H1 (cell line): ENCODE results near the gene REC8. TPM values are rescaled to one million over a fixed set of nuclear protein-coding genes. Genes with fewer than 3 reads are reported as not detected.

Experiments
- CTCF ChIA-PET: fragments of 300-600 bp; sonication (Branson Sonifier 250); formaldehyde crosslinking; loops from one replicate; lab custom pipeline; 2021; ENCODE audit not compliant: partially characterized antibody; lab: Charles Lee
- POLR2A ChIA-PET: fragments of 300-600 bp; sonication (Branson Sonifier 250); formaldehyde crosslinking; loops from one replicate; lab custom pipeline; 2021; ENCODE audit warnings: inconsistent platforms; ENCODE audit not compliant: partially characterized antibody; lab: Charles Lee
- DNase-seq, 2 experiments: peaks; one replicate each; pipeline versions ENCODE4 v3.0.0 to v3.0.0-alpha.2; 2010 to 2022; ENCODE audit warnings: low spot score in 2 of 2, low read depth in 1 of 2, mixed read lengths in 1 of 2
- FAIRE-seq: peaks from 2 replicates; lab custom pipeline; 2011; peaks lifted over from hg19 to GRCh38; lab: Jason Lieb, UNC
- H2AFZ ChIP-seq: 2 replicates; pipeline ENCODE4 v1.8.1; 2012; ENCODE audit warnings: low read length, inconsistent platforms
- H2AK5ac ChIP-seq: 2 replicates; pipeline ENCODE4 v1.6.1; 2013; ENCODE audit warnings: low read depth, low read length
- H2BK120ac ChIP-seq: replicated peaks from 2 replicates; pipeline ENCODE3; 2013; ENCODE audit warnings: low read depth, low read length, inconsistent platforms
- H2BK12ac ChIP-seq: 2 replicates; pipeline ENCODE4 v1.6.1; 2013; ENCODE audit warnings: low read depth, low read length
- H2BK15ac ChIP-seq: 2 replicates; pipeline ENCODE4 v1.6.1; 2013; ENCODE audit warnings: low read length
- H2BK20ac ChIP-seq: 2 replicates; pipeline ENCODE4 v1.6.1; 2013; ENCODE audit warnings: low read length
- H2BK5ac ChIP-seq: 2 replicates; pipeline ENCODE4 v1.6.1; 2013; ENCODE audit warnings: low read depth, low read length
- H3K14ac ChIP-seq: 2 replicates; pipeline ENCODE4 v1.6.1; 2013; ENCODE audit warnings: inconsistent platforms; ENCODE audit not compliant: insufficient read length
- H3K18ac ChIP-seq: 2 replicates; pipeline ENCODE4 v1.6.1; 2013; ENCODE audit warnings: low read length; ENCODE audit errors: extremely low read depth
- H3K23ac ChIP-seq: 2 replicates; pipeline ENCODE4 v1.6.1; 2013; ENCODE audit warnings: inconsistent platforms; ENCODE audit not compliant: insufficient read length
- H3K23me2 ChIP-seq: 2 replicates; pipeline ENCODE4 v1.6.1; 2013; ENCODE audit warnings: low read depth, low read length
- H3K27ac ChIP-seq: 2 replicates; pipeline ENCODE4 v1.6.1; 2011; ENCODE audit warnings: low read depth, low read length, inconsistent platforms
- H3K27me3 ChIP-seq, 4 experiments: replicated peaks in 1 of 4; 1 replicate in 1 of 4; 2 replicates in 3 of 4; pipeline versions ENCODE4 v1.6.1 to v1.8.1; 2011 to 2013; ENCODE audit warnings: low read length in 3 of 4, mild to moderate bottlenecking in 3 of 4, inconsistent platforms in 2 of 4, mixed read lengths in 2 of 4, moderate library complexity in 1 of 4; ENCODE audit not compliant: control insufficient read depth in 3 of 4, insufficient read depth in 3 of 4; ENCODE audit errors: extremely low read depth in 1 of 4
- H3K36me3 ChIP-seq, 4 experiments: 2 replicates each; pipeline versions ENCODE4 v1.6.1 to v1.8.1; 2011 to 2013; ENCODE audit warnings: mild to moderate bottlenecking in 4 of 4, low read length in 3 of 4, moderate library complexity in 2 of 4, control low read depth in 1 of 4, inconsistent platforms in 1 of 4; ENCODE audit not compliant: insufficient read depth in 4 of 4, control insufficient read depth in 2 of 4
- H3K4ac ChIP-seq: replicated peaks from 2 replicates; pipeline ENCODE3; 2013; ENCODE audit warnings: low read length, low read depth, mixed read lengths, inconsistent platforms; ENCODE audit not compliant: insufficient read length
- H3K4me1 ChIP-seq, 4 experiments: replicated peaks in 1 of 4; 1 replicate in 1 of 4; 2 replicates in 3 of 4; pipeline versions ENCODE4 v1.6.1 to v1.8.1; 2011 to 2013; ENCODE audit warnings: low read length in 3 of 4, inconsistent platforms in 2 of 4, mixed read lengths in 1 of 4; ENCODE audit not compliant: insufficient read depth in 4 of 4, control insufficient read depth in 3 of 4
- H3K4me2 ChIP-seq, 2 experiments: 2 replicates each; pipeline versions ENCODE4 v1.6.1 to v1.8.1; 2011 to 2013; ENCODE audit warnings: low read depth in 2 of 2, low read length in 2 of 2, control low read depth in 1 of 2, inconsistent platforms in 1 of 2, mild to moderate bottlenecking in 1 of 2; ENCODE audit not compliant: insufficient read depth in 1 of 2
- H3K4me3 ChIP-seq, 4 experiments: fragments of 200-600, 300-600 bp in 1 of 4; sonication (generic), shearing (Covaris generic), sonication (Bioruptor Twin) in 1 of 4; 2 replicates each; pipeline versions ENCODE4 v1.5.1 to v1.8.1; 2011 to 2016; ENCODE audit warnings: low read length in 4 of 4, low read depth in 3 of 4, control low read depth in 2 of 4, inconsistent platforms in 2 of 4, mild to moderate bottlenecking in 2 of 4, mixed read lengths in 1 of 4, moderate library complexity in 1 of 4; ENCODE audit not compliant: insufficient read depth in 2 of 4; ENCODE audit errors: extremely low read depth in 1 of 4
- H3K56ac ChIP-seq: replicated peaks from 2 replicates; pipeline ENCODE3; 2013; ENCODE audit warnings: low read depth, mild to moderate bottlenecking, mixed read lengths, low read length, inconsistent platforms; ENCODE audit not compliant: insufficient read length
- H3K79me1 ChIP-seq: 2 replicates; pipeline ENCODE4 v1.6.1; 2013; ENCODE audit warnings: low read depth, low read length, control low read depth
- H3K79me2 ChIP-seq, 2 experiments: 2 replicates each; pipeline versions ENCODE4 v1.6.1 to v1.8.1; 2012 to 2013; ENCODE audit warnings: low read length in 2 of 2, mild to moderate bottlenecking in 2 of 2, inconsistent platforms in 1 of 2; ENCODE audit not compliant: insufficient read depth in 2 of 2, control insufficient read depth in 1 of 2
- H3K9ac ChIP-seq, 4 experiments: replicated peaks in 1 of 4; 1 replicate in 1 of 4; 2 replicates in 3 of 4; pipeline versions ENCODE4 v1.6.1 to v1.8.1; 2011 to 2013; ENCODE audit warnings: low read depth in 3 of 4, low read length in 3 of 4, control low read depth in 2 of 4, mild to moderate bottlenecking in 2 of 4, moderate library complexity in 2 of 4, inconsistent platforms in 1 of 4; ENCODE audit errors: extremely low read depth in 1 of 4
- H3K9me3 ChIP-seq, 2 experiments: 2 replicates each; pipeline versions ENCODE4 v1.6.1 to v1.8.1; 2012 to 2013; ENCODE audit warnings: mild to moderate bottlenecking in 2 of 2, moderate library complexity in 2 of 2, control low read depth in 1 of 2, inconsistent platforms in 1 of 2, low read depth in 1 of 2, low read length in 1 of 2, mixed read lengths in 1 of 2; ENCODE audit not compliant: insufficient read depth in 2 of 2
- H4K20me1 ChIP-seq, 2 experiments: replicated peaks in 1 of 2; 2 replicates each; pipeline versions ENCODE3 to v1.8.1; 2011 to 2013; ENCODE audit warnings: inconsistent platforms in 2 of 2, low read length in 2 of 2, mild to moderate bottlenecking in 1 of 2; ENCODE audit not compliant: insufficient read depth in 2 of 2, control insufficient read depth in 1 of 2
- H4K5ac ChIP-seq: 2 replicates; pipeline ENCODE4 v1.6.1; 2013; ENCODE audit warnings: low read length, low read depth, mixed read lengths, inconsistent platforms; ENCODE audit not compliant: insufficient read length
- H4K8ac ChIP-seq: 2 replicates; pipeline ENCODE4 v1.8.0; 2013; ENCODE audit warnings: mild to moderate bottlenecking, moderate library complexity, low read length, inconsistent platforms; ENCODE audit not compliant: insufficient read depth; ENCODE audit errors: extremely low read depth
- H4K91ac ChIP-seq: replicated peaks from 2 replicates; pipeline ENCODE3; 2013; ENCODE audit warnings: low read length, mixed read lengths, inconsistent platforms; ENCODE audit not compliant: insufficient read length
- CHD1 ChIP-seq: IDR thresholded peaks from 2 replicates; pipeline ENCODE4 v1.6.1; 2012; ENCODE audit warnings: low read depth, low read length, improper control_type of control experiment
- JUN ChIP-seq: IDR thresholded peaks from 2 replicates; pipeline ENCODE4 v1.6.1; 2011; ENCODE audit warnings: low read depth, mild to moderate bottlenecking, improper control_type of control experiment, low read length
- RBBP5 ChIP-seq: IDR thresholded peaks from 2 replicates; pipeline ENCODE4 v1.7.1; 2012; ENCODE audit warnings: low read depth, mild to moderate bottlenecking, inconsistent platforms, low read length, moderate library complexity, borderline replicate concordance
- SAP30 ChIP-seq: fragments of 300-600 bp; sonication (generic); IDR thresholded peaks from 2 replicates; pipeline ENCODE4 v1.7.1; 2012; ENCODE audit warnings: low read length, moderate library complexity, mild to moderate bottlenecking, inconsistent platforms; ENCODE audit not compliant: insufficient read depth, insufficient replicate concordance
- SIX5 ChIP-seq: IDR thresholded peaks from 2 replicates; pipeline ENCODE4 v1.6.1; 2011; ENCODE audit warnings: mild to moderate bottlenecking, low read depth, low read length
- SP2 ChIP-seq: IDR thresholded peaks from 2 replicates; pipeline ENCODE4 v1.6.1; 2012; ENCODE audit warnings: mild to moderate bottlenecking, low read length, inconsistent platforms
- WGBS, 2 experiments: shearing (Covaris generic) in 1 of 2; methylation state at CpG; one replicate each; pipeline versions ENCODE4 v1.1.6 to v1.1.7; 2013 to 2015; ENCODE audit warnings: low lambda C conversion rate in 2 of 2, mixed read lengths in 2 of 2, inconsistent platforms in 1 of 2, low coverage in 1 of 2, missing lambda C conversion rate in 1 of 2; ENCODE audit not compliant: insufficient replicate concordance in 2 of 2, insufficient coverage in 1 of 2, insufficient read length in 1 of 2; ENCODE audit errors: extremely low coverage in 1 of 2, missing lambda C conversion rate in 1 of 2; 5-methylcytosine and 5-hydroxymethylcytosine counted together
- polyA plus RNA-seq, 7 experiments: library from polyadenylated mRNA; depleted of rRNA in 3 of 7; stranded (reverse) in 5 of 7; unstranded in 2 of 7; fragments of >200 nt in 5 of 7; fragments of 200-250 nt in 2 of 7; gene quantifications; 1 replicate in 5 of 7; 2 replicates in 1 of 7; 4 replicates in 1 of 7; pipeline versions ENCODE4 v1.2.1 to v1.2.3, GENCODE V29; 2011 to 2013; ENCODE audit warnings: missing spikeins in 2 of 7, mixed read lengths in 2 of 7
- total RNA-seq: library from RNA; stranded (reverse); fragmentation: NEBNext Ultra II Directional; extraction: Animal tissue kit (Norgen Biotek cat#: 25700); gene quantifications from 2 replicates; pipeline ENCODE4 v1.2.1, GENCODE V29; 2021

The REC8 gene
- total and polyA plus RNA-seq, 2 of the 8 experiments (the other 6 are each of a cell fraction or from before 2014, with no cell fraction given), result 9.8 to 28.5 TPM

GRCh38 chr14:24164518-24164991 lies 7.3 kb upstream of the REC8 start:
- Histone ChIP-seq H2BK5ac (no peak overlapping the region), H3K23me2 (0 out of 2 replicates have a peak, but pooled peaks cover 2% of the 10 kb centered on the region), H3K79me1 (no peaks in the 10 kb centered on the region), H3K18ac (no peak overlapping the region), H3K23ac (no peak overlapping the region), H4K8ac (no peak overlapping the region), H2BK120ac (no peak overlapping the region), H3K9me3 (no peaks in the 10 kb centered on the region), H2BK15ac (no peak overlapping the region), H3K4me3 (no peak overlapping the region), H3K14ac (no peak overlapping the region), H2BK12ac (no peak overlapping the region), H2BK20ac (no peak overlapping the region), H3K27ac (no peak overlapping the region), H3K27me3 (no peaks in the 10 kb centered on the region), H3K56ac (no peak overlapping the region), H3K79me2 (no peaks in the 10 kb centered on the region), H2AK5ac (no peak overlapping the region), H3K4me2 (no peak overlapping the region), H3K9ac (no peak overlapping the region), H4K91ac (no peak overlapping the region), H3K36me3 (peaks cover 0 to 26% (median 11%) of the 10 kb centered on the region in 4 experiments; a peak in 7 of 8 replicates), H2AFZ (no peak overlapping the region), H4K5ac (no peak overlapping the region), H3K4ac (no peak overlapping the region), H4K20me1 (peaks cover 0 to 16% of the 10 kb centered on the region in 2 experiments), H3K4me1 (peaks cover 0 to 10% (median 2%) of the 10 kb centered on the region in 4 experiments; a peak in 3 of 7 replicates)
- ChIA-PET POLR2A (interaction anchor here (0.8 to 7.6 kb wide), 8 partner anchors 9 to 59 kb away, joined by 3 to 93 read pairs (median 4); partner anchors contain the start of genes PSME2, RNF31 and TM9SF1), CTCF (interaction anchor here (1.2 kb wide), 1 partner anchor 133 kb away, joined by 3 read pairs; no protein-coding TSS in a partner anchor)
- DNase-seq, result no peak
- WGBS, 2 experiments, result 93% methylated on average over 14 of the region's 14 CpGs; no CpG with 5 or more reads in 1 of the 2 experiments
- no peak for FAIRE-seq
- TF ChIP-seq SIX5 (no peak), JUN (no peak), CHD1 (no peak), RBBP5 (no peak), SAP30 (no peak), SP2 (no peak)
